ENCODE measurements around the gene KRT17. TPM values are rescaled to one million over a fixed set of nuclear protein-coding genes. Genes with fewer than 3 reads are reported as not detected.

Gene KRT17
- total and polyA plus RNA-seq, 9 of the 15 experiments (the other 6 are each of a cell fraction or from before 2014, with no cell fraction given): 0.23 to 0.25 TPM; not detected in 7

- TF ChIP-seq HMGN3 (IDR thresholded peaks at IDR 0.05; ENCODE audit: borderline replicate concordance, extremely low read depth, insufficient read length, low read depth, low read length): peak; percentile 57
- 0 out of 2 replicates have a peak, but pooled peaks have one; percentile 18 for TF ChIP-seq ZBTB40 (IDR thresholded peaks at IDR 0.05)
- no peak for TF ChIP-seq ZBTB40 (CRISPR knock-in tag; IDR thresholded peaks at IDR 0.05)
- no peak for TF ChIP-seq SAFB (IDR thresholded peaks at IDR 0.05; ENCODE audit: borderline replicate concordance, low read depth, low read length)
- TF ChIP-seq ZNF76 (CRISPR knock-in tag; IDR thresholded peaks at IDR 0.05; ENCODE audit: borderline replicate concordance): 0 out of 2 replicates have a peak, but pooled peaks have one; percentile 8
- no peak; a peak in 1 of 4 replicates for TF ChIP-seq TBL1XR1 (IDR thresholded peaks at IDR 0.05; ENCODE audit: low read length in 2 of 2)
- TF ChIP-seq PRMT5 (CRISPR knock-in tag; IDR thresholded peaks at IDR 0.05): no peak
- TF ChIP-seq BHLHE40 (IDR thresholded peaks at IDR 0.05; ENCODE audit: low read length): peak; percentile 13; the same call in 1 of the 2 replicates
- peak; percentile 27; the same call in 1 of the 2 replicates for TF ChIP-seq MYC (IDR thresholded peaks at IDR 0.05; ENCODE audit: low read depth, low read length)
- TF ChIP-seq MYC (CRISPR knock-in tag; IDR thresholded peaks at IDR 0.05; ENCODE audit: borderline replicate concordance, low read depth): no peak
- TF ChIP-seq NBN (IDR thresholded peaks at IDR 0.05; ENCODE audit: low read depth): no peak
- peak; percentile 93 to 97 (median 94) for TF ChIP-seq CTCF (IDR thresholded peaks at IDR 0.05 in 2 of 3, conservative IDR thresholded peaks at IDR 0.05 in 1 of 3; ENCODE audit: insufficient read depth in 2 of 3, low read depth in 1 of 3, low read length in 3 of 3)
- no peak for TF ChIP-seq ZBTB9 (CRISPR knock-in tag; IDR thresholded peaks at IDR 0.05)
- TF ChIP-seq ZBTB7A (IDR thresholded peaks at IDR 0.05; ENCODE audit: borderline replicate concordance, control insufficient read depth, low read depth, low read length): peak; percentile 90
Observed at GRCh38 chr17:41647940-41648410, 23.6 kb upstream of the KRT17 start (continued).
